IMR-90 (cell line): ENCODE results near the gene KAT6B. TPM values are rescaled to one million over a fixed set of nuclear protein-coding genes. Genes with fewer than 3 reads are reported as not detected.

Experiments used
- ATAC-seq: fragments of 200-7000 bp; cut with Tn5 transposase; 2 replicates; pipeline ENCODE4 v1.9.1; 2020; ENCODE audit warnings: low read depth, mild to moderate bottlenecking, moderate library complexity
- BruUV-seq: library from RNA; stranded (reverse); fragments of 400-500 nt; replicated peaks from 2 replicates; lab custom pipeline; 2021; lab: Mats Ljungman, UMichigan
- CTCF ChIA-PET: fragments of 300-600 bp; formaldehyde crosslinking; extraction: SDS; loops from one replicate; lab custom pipeline; 2021; ENCODE audit warnings: antibody characterized with exemption; lab: Yijun Ruan, JAX
- POLR2A ChIA-PET: fragments of 300-600 bp; sonication (Branson Sonifier 250); formaldehyde crosslinking; loops from one replicate; lab custom pipeline; 2022; ENCODE audit warnings: antibody characterized with exemption; ENCODE audit not compliant: unreplicated experiment; lab: Charles Lee
- DNase-seq: peaks from one replicate; pipeline ENCODE4 v3.0.0; 2013
- H2AFZ ChIP-seq: replicated peaks from 2 replicates; pipeline ENCODE3; 2013; ENCODE audit warnings: low read length, mild to moderate bottlenecking; ENCODE audit not compliant: poor library complexity
- H2AK5ac ChIP-seq: 2 replicates; pipeline ENCODE4 v1.6.1; 2013; ENCODE audit warnings: low read depth, low read length, inconsistent platforms
- H2AK9ac ChIP-seq: replicated peaks from 2 replicates; pipeline ENCODE3; 2013; ENCODE audit warnings: mild to moderate bottlenecking, low read depth, low read length, moderate library complexity; ENCODE audit not compliant: poor library complexity
- H2BK120ac ChIP-seq: 2 replicates; pipeline ENCODE4 v1.6.1; 2013; ENCODE audit warnings: low read depth, low read length, inconsistent platforms
- H2BK15ac ChIP-seq: 3 replicates; pipeline ENCODE4 v1.6.1; 2013; ENCODE audit warnings: low read depth, low read length, inconsistent platforms
- H2BK20ac ChIP-seq: 2 replicates; pipeline ENCODE4 v1.6.1; 2013; ENCODE audit warnings: low read depth, mild to moderate bottlenecking, inconsistent platforms, low read length, moderate library complexity
- H2BK5ac ChIP-seq: 2 replicates; pipeline ENCODE4 v1.6.1; 2013; ENCODE audit warnings: mild to moderate bottlenecking, low read depth, low read length, inconsistent platforms; ENCODE audit not compliant: poor library complexity, severe bottlenecking
- H3K14ac ChIP-seq: replicated peaks from 2 replicates; pipeline ENCODE4 v1.6.1; 2013; ENCODE audit warnings: low read depth, low read length, inconsistent platforms
- H3K18ac ChIP-seq: 2 replicates; pipeline ENCODE4 v1.6.1; 2013; ENCODE audit warnings: low read depth, low read length, control low read depth
- H3K23ac ChIP-seq: 2 replicates; pipeline ENCODE4 v1.6.1; 2013; ENCODE audit warnings: low read depth, low read length, inconsistent platforms
- H3K27ac ChIP-seq: 2 replicates; pipeline ENCODE4 v1.5.1; 2013; ENCODE audit warnings: mild to moderate bottlenecking, control low read depth, low read length; ENCODE audit not compliant: insufficient read depth
- H3K27me3 ChIP-seq: 2 replicates; pipeline ENCODE4 v1.6.1; 2013; ENCODE audit warnings: low read length; ENCODE audit not compliant: control insufficient read depth, insufficient read depth
- H3K36me3 ChIP-seq: 2 replicates; pipeline ENCODE4 v1.6.1; 2013; ENCODE audit warnings: low read length, mixed read lengths; ENCODE audit not compliant: control insufficient read depth, insufficient read depth
- H3K4ac ChIP-seq: 2 replicates; pipeline ENCODE4 v1.6.1; 2013; ENCODE audit warnings: low read depth, low read length, inconsistent platforms
- H3K4me1 ChIP-seq: 2 replicates; pipeline ENCODE4 v1.6.1; 2013; ENCODE audit warnings: low read length, mixed read lengths; ENCODE audit not compliant: control insufficient read depth, insufficient read depth
- H3K4me2 ChIP-seq: 2 replicates; pipeline ENCODE4 v1.6.1; 2013; ENCODE audit warnings: low read depth, mild to moderate bottlenecking, control low read depth, low read length, moderate library complexity
- H3K4me3 ChIP-seq: 2 replicates; pipeline ENCODE4 v1.5.1; 2013; ENCODE audit warnings: low read depth, mild to moderate bottlenecking, control low read depth, low read length, moderate library complexity; ENCODE audit not compliant: insufficient read depth
- H3K56ac ChIP-seq: 2 replicates; pipeline ENCODE4 v1.6.1; 2013; ENCODE audit warnings: low read length, inconsistent platforms; ENCODE audit not compliant: insufficient read depth; ENCODE audit errors: extremely low read depth
- H3K79me1 ChIP-seq, 2 experiments: 2 replicates each; pipeline ENCODE4 v1.6.1; 2013; ENCODE audit warnings: low read length in 2 of 2, inconsistent platforms in 1 of 2, low read depth in 1 of 2
- H3K9ac ChIP-seq: 2 replicates; pipeline ENCODE4 v1.6.1; 2013; ENCODE audit warnings: low read depth, low read length, control low read depth
- H3K9me1 ChIP-seq: 2 replicates; pipeline ENCODE4 v1.6.1; 2013; ENCODE audit warnings: low read length, inconsistent platforms; ENCODE audit not compliant: insufficient read depth
- H3K9me3 ChIP-seq: 2 replicates; pipeline ENCODE4 v1.6.1; 2013; ENCODE audit warnings: low read length; ENCODE audit not compliant: control insufficient read depth, insufficient read depth
- H4K20me1 ChIP-seq: 2 replicates; pipeline ENCODE4 v1.6.1; 2013; ENCODE audit warnings: low read length, inconsistent platforms; ENCODE audit not compliant: insufficient read depth
- H4K5ac ChIP-seq: 2 replicates; pipeline ENCODE4 v1.6.1; 2013; ENCODE audit warnings: mild to moderate bottlenecking, low read depth, low read length, control low read depth
- H4K8ac ChIP-seq, 2 experiments: 2 replicates each; pipeline ENCODE4 v1.6.1; 2013; ENCODE audit warnings: low read depth in 2 of 2, low read length in 2 of 2, control low read depth in 1 of 2, inconsistent platforms in 1 of 2
- H4K91ac ChIP-seq: 2 replicates; pipeline ENCODE4 v1.6.1; 2013; ENCODE audit warnings: low read depth, low read length, inconsistent platforms; ENCODE audit not compliant: insufficient read depth
- CEBPB ChIP-seq: IDR thresholded peaks from 2 replicates; pipeline ENCODE4 v1.6.1; 2012; ENCODE audit warnings: low read depth, low read length, improper control_type of control experiment
- CTCF ChIP-seq: conservative IDR thresholded peaks from 2 replicates; pipeline ENCODE4 v1.5.1; 2012; ENCODE audit warnings: mild to moderate bottlenecking, low read depth, low read length, improper control_type of control experiment
- FOS ChIP-seq: fragments of 150-350 bp; IDR thresholded peaks from 2 replicates; pipeline ENCODE4 v1.6.1; 2016; ENCODE audit warnings: low read depth, low read length
- POLR2A ChIP-seq: IDR thresholded peaks from 2 replicates; pipeline ENCODE4 v1.6.1; 2012; ENCODE audit warnings: mild to moderate bottlenecking, low read depth, low read length
- RAD21 ChIP-seq: IDR thresholded peaks from 2 replicates; pipeline ENCODE4 v1.6.1; 2012; ENCODE audit warnings: low read length, improper control_type of control experiment
- RFX5 ChIP-seq: IDR thresholded peaks from 2 replicates; pipeline ENCODE4 v1.8.0; 2012; ENCODE audit warnings: low read depth, mild to moderate bottlenecking, low read length, moderate library complexity
- USF2 ChIP-seq: fragments of 150-350 bp; IDR thresholded peaks from 2 replicates; pipeline ENCODE4 v1.6.1; 2017; ENCODE audit warnings: mild to moderate bottlenecking, antibody characterized with exemption, low read length, low read depth
- WGBS, 2 experiments: methylation state at CpG; one replicate each; pipeline versions ENCODE4 v1.1.5 to v1.1.7; 2013; ENCODE audit warnings: missing lambda C conversion rate in 2 of 2; ENCODE audit not compliant: insufficient read length in 1 of 2; ENCODE audit errors: extremely low coverage in 2 of 2; 5-methylcytosine and 5-hydroxymethylcytosine counted together
- dilution Hi-C: fragments of 300-500 bp; cut with HindIII; formaldehyde crosslinking; loops from one replicate; pipeline ENCODE4 v1.14.3; 2018; ENCODE audit warnings: low sequenced_read_pairs; ENCODE audit not compliant: unreplicated experiment
- in situ Hi-C: fragments of 300-500 bp; cut with MboI; formaldehyde crosslinking; loops from 3 replicates; pipeline ENCODE4 v1.14.3; 2019; ENCODE audit warnings: low sequenced_read_pairs, inconsistent platforms, mixed read lengths
- intact Hi-C: fragments of 100-400 bp; cut with micrococcal nuclease; formaldehyde crosslinking; loops from 2 replicates; pipeline ENCODE4 v1.10.0; 2022
- polyA plus RNA-seq, 3 experiments: library from polyadenylated mRNA; depleted of rRNA; stranded (reverse); fragments of >200 nt; gene quantifications; 2 replicates each; pipeline ENCODE4 v1.2.3, GENCODE V29; 2012; ENCODE audit warnings: low replicate concordance in 1 of 3
- total RNA-seq: library from RNA; depleted of rRNA; stranded (reverse); fragments of >200 nt; gene quantifications from 2 replicates; pipeline ENCODE4 v1.2.3, GENCODE V29; 2012

KAT6B gene
- total and polyA plus RNA-seq, 2 of the 4 experiments (the other 2 are of a cell fraction), result 8.8 to 28.1 TPM

- ChIA-PET POLR2A (no interaction called here), CTCF (no interaction called here)
- peaks cover 6% of the 10 kb centered on the region; the same call in 1 of the 2 replicates for H3K9me1 ChIP-seq
- no peak overlapping the region for H3K4ac ChIP-seq
- H3K4me2 ChIP-seq, result peak overlapping the region; percentile 17; the same call in 1 of the 2 replicates
- intact Hi-C loops, result no loop called here
- H3K79me1 ChIP-seq, result peaks cover 24 to 76% of the 10 kb centered on the region in 2 experiments; a peak in 3 of 4 replicates
- in situ Hi-C loops, result no loop called here
- H2AK5ac ChIP-seq, result no peak overlapping the region
- H3K27me3 ChIP-seq, result no peaks in the 10 kb centered on the region
- no peak overlapping the region; the same call in 1 of the 2 replicates for H3K18ac ChIP-seq
- H3K14ac ChIP-seq, result no peak overlapping the region
- H3K9me3 ChIP-seq, result no peaks in the 10 kb centered on the region
- TF ChIP-seq POLR2A (no peak), RAD21 (no peak), FOS (no peak), CEBPB (no peak), RFX5 (no peak), CTCF (no peak), USF2 (no peak)
- H2BK15ac ChIP-seq, result no peak overlapping the region
- no peak overlapping the region for H4K91ac ChIP-seq
- H2BK5ac ChIP-seq, result no peak overlapping the region
- no TSS peak for BruUV-seq
- no peak overlapping the region for H3K27ac ChIP-seq
- H3K56ac ChIP-seq, result no peak overlapping the region
- no peak overlapping the region; the same call in 1 of the 2 replicates for H4K5ac ChIP-seq
- H4K8ac ChIP-seq, result no peak overlapping the region
- H2AK9ac ChIP-seq, result no peak overlapping the region
- no peaks in the 10 kb centered on the region for H3K36me3 ChIP-seq
- H3K9ac ChIP-seq, result no peak overlapping the region
- H2BK20ac ChIP-seq, result no peak overlapping the region
- H3K4me3 ChIP-seq, result no peak overlapping the region
- no CpG with 5 or more reads among the region's 6 CpGs for WGBS, 2 experiments
- H2BK120ac ChIP-seq, result no peak overlapping the region
- ATAC-seq (peak; percentile 76), DNase-seq (peak; percentile 60)
- H2AFZ ChIP-seq, result no peak overlapping the region
- H3K23ac ChIP-seq, result no peak overlapping the region
- dilution Hi-C loops, result no loop called here
- no peaks in the 10 kb centered on the region for H4K20me1 ChIP-seq
- H3K4me1 ChIP-seq, result peaks cover 7% of the 10 kb centered on the region
These were observed 110.3 kb downstream of the KAT6B start for GRCh38 chr10:74936577-74937265.
